Cardiac fibroblast (primary cell): Measurements from ENCODE around the gene THADA.
A peak's percentile ranks its signal among the peaks of the same experiment; 100 is the strongest.

Experiments used
- DNase-seq, 2 donors: peaks; one replicate each; pipeline versions ENCODE4 v3.0.0 to v3.0.0-alpha.2; 2010; ENCODE audit warnings: low read depth in 2 of 2
- H3K4me3 ChIP-seq, 2 donors: replicated peaks in 1 of 2; 1 replicate in 1 of 2; 2 replicates in 1 of 2; pipeline ENCODE4 v1.5.1; 2011; ENCODE audit warnings: low read depth in 2 of 2, low read length in 2 of 2, mild to moderate bottlenecking in 2 of 2, moderate library complexity in 1 of 2
- TF ChIP-seq, protein P1 (sequence below): IDR thresholded peaks from one replicate; pipeline ENCODE4 v1.5.1; 2011; ENCODE audit warnings: low read depth, mild to moderate bottlenecking, low read length, inconsistent platforms

Gene THADA

DNA sequence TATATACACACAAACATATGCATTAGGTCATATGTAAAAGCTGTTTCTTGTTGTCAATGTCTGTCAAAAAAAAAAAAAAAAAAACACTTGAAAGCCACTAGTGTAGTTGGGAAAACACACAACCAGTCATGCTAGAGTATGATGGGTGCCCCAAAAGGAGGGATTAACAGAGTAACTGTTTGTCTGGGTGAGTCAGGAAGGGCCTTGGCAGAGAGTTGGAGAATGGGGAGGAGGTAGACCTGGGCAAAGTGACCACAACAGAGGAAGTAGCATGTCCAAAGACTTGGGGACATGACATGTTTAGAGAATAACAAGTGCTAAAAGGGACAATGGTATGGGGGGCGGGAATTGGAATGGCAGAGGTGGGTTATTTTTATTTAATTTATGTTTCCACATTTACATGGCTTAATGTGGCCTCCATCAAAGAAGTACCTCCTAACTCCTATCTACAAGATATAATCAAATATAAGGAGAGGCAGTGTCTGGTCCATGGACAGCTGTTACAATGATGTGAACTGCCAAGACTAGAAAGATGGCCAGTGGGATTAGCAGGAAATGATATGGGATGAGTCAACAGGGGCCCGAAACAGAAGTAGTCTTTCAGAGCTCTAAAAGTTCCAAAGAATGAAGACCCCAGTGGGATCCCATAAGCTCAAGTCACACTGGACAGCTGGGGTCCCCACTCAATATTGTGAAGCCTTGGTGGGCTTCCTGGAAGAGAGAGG, 269.6 kb downstream of the THADA start:
- no peak for DNase-seq
- TF ChIP-seq, protein P1, sequence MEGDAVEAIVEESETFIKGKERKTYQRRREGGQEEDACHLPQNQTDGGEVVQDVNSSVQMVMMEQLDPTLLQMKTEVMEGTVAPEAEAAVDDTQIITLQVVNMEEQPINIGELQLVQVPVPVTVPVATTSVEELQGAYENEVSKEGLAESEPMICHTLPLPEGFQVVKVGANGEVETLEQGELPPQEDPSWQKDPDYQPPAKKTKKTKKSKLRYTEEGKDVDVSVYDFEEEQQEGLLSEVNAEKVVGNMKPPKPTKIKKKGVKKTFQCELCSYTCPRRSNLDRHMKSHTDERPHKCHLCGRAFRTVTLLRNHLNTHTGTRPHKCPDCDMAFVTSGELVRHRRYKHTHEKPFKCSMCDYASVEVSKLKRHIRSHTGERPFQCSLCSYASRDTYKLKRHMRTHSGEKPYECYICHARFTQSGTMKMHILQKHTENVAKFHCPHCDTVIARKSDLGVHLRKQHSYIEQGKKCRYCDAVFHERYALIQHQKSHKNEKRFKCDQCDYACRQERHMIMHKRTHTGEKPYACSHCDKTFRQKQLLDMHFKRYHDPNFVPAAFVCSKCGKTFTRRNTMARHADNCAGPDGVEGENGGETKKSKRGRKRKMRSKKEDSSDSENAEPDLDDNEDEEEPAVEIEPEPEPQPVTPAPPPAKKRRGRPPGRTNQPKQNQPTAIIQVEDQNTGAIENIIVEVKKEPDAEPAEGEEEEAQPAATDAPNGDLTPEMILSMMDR: no peak
- no peak overlapping the region for H3K4me3 ChIP-seq

DNA sequence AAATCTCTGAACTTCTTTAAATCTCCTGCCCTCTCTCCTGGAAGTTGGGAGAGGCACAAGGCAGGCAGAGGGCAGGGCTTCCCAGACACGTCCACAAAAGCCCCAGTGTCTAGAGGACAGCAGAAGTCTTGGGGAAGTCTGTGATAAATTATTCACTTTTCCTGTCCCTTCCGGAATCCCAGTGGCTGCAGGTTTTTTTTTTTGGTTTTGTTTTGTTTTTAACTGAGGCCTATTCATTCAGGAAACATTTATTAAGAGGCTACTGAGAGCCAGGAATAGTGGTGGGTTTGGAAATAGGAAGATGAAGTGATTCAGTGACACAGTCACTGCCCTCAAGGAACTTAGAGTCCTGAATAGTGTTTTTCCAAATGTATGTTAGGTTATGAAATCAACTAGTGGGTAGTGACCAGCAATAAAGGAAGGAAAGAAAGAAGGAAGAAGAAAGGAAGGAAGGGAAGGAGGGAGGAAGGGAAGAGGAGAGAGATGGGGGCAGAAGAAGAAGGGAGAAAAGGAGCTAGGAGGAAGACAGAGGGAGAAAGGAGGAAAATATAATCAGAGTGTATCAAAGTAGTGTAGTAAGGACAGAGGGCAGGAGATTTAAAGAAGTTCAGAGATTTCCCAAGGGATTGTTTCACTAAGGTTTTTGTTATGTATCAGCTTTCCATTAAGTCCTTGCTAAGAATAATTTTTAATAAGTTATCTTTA, 270.6 kb downstream of the THADA start:
- TF ChIP-seq, protein P1: no peak
- no peak overlapping the region for H3K4me3 ChIP-seq
- peak in 1 of 2 donors; percentile 77 for DNase-seq

DNA sequence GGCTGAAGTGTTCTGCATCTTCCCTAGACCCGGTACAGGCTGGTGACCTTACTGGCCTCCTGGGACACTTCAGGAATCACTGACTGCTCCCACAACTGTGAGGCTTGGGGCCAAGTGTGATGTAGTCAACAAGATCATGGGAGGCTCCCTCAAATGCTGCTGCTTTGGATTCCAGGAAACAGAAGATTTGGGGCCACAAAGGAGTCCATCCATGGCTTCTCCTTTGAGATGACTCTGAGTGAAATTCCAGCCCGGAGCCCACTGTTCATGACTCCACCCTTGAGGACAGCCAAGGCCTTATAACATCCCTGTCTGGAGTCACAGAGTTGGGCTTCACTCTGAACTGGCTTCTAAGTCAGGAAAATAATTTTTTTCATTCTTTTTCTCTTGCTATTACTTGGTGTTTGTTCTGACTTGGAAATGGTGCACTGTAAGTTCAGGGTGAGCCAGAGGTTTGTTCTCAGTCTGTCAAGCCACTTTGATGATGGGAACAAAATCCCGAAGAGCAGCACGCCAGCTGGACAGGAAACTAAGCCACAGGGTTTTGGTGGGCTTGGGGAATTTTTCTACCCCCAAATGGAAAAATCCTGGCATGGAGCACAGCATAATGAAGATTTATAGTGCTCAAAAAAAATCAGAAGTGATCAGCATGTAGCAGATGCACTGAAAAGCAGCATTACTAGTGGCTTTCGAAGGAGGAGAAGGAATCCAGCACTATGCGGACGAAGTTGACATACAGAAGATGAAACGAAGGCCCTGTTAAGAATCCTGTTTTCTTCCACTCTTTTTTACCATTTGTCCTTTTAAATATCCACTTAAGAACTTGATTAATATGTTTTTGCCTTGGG, 271.4 kb downstream of the THADA start:
- no peak overlapping the region for H3K4me3 ChIP-seq
- no peak for DNase-seq
- TF ChIP-seq, protein P1: no peak

DNA sequence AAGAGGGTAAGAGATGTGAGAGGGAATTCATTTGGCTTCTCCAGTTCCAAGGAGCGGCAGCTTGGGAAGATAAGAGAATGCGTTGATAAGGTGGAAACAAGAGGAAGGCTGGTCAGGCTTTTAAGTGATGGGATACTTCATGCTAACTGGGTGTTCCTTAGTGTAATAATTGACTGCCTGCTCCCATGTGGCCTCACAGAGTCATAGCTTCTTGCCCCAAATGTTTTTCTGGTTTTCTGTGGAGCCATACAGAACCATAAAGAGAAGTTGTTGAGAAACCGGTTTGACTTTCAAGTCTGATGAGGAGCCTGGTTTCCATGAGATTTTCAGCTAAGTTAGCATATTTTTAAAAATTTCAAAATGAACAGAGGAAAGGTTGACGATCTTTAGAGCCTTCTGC, 272.0 kb downstream of the THADA start:
- H3K4me3 ChIP-seq: no peak overlapping the region
- TF ChIP-seq, protein P1: no peak
- DNase-seq: no peak

DNA sequence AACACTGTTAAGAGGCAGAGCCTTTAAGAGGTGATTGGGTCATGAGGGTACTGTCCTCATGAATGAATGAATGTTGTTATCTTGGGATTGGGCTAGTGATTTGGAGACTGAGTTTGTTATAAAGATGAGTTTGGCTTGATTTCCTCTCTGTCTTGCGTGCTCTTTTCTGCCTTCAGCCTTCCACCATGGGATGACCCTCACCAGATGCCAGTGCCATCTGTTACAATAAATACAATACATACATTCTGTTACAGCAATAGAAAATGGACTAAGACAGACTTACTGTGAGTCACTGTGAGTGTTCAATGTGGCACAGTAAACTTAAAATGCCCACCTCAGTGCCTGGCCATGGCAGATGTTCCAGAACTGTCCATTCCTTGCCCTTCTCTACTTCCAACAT, 274.4 kb downstream of the THADA start:
- no peak for DNase-seq
- H3K4me3 ChIP-seq: no peak overlapping the region
- TF ChIP-seq, protein P1: no peak

DNA sequence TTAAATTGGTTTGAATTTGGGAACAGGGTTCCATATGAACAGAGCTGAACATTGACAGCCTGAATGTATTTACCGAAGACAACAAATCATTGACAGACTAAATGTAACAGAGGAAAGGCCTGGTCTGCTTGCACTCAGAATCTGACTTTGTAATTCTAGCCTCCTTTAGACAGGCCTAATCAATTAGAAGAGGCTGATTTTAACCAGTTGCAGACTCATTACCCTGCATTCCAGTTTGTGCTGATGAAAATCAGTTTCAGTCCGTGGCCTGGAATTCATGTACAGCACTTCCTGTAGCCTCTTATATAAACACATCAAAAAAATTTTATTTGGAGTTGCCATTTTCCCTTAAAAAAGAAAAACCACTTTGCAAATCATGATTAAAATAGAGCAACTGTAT, 276.3 kb downstream of the THADA start:
- no peak for DNase-seq
- no peak overlapping the region for H3K4me3 ChIP-seq
- TF ChIP-seq, protein P1: no peak
